ENCODE measurements around the gene ACSL1. TPM values are rescaled to one million over a fixed set of nuclear protein-coding genes. Genes with fewer than 3 reads are reported as not detected.
"Not testable (repeated sequence)": the region's sequence is repeated elsewhere in the genome, so short reads cannot be mapped to it uniquely, and the experiment has no call there.

ACSL1 gene
- polyA plus RNA-seq, 1 donor (not counting 4 experiments of a cell fraction or from before 2014, with no cell fraction given) = 60.6 TPM

- Histone ChIP-seq H3K4me3 (ENCODE audit: control insufficient read depth in 2 of 3, extremely low read depth in 1 of 3, insufficient read depth in 2 of 3, low read depth in 1 of 3, low read length in 3 of 3) (no peak overlapping the region), H4K20me1 (ENCODE audit: control insufficient read depth, extremely low read depth, insufficient read depth, low read length) (no peaks in the 10 kb centered on the region), H3K36me3 (ENCODE audit: control insufficient read depth in 2 of 2, extremely low read depth in 1 of 2, insufficient read depth in 2 of 2, low read length in 2 of 2) (peaks cover 5 to 27% of the 10 kb centered on the region in 2 experiments), H3K27ac (ENCODE audit: control insufficient read depth, insufficient read depth, low read length) (no peak overlapping the region), H3K27me3 (ENCODE audit: control insufficient read depth, extremely low read depth, insufficient read depth, low read length) (no peaks in the 10 kb centered on the region), H3K9me3 (ENCODE audit: control insufficient read depth, low read depth, low read length) (no peaks in the 10 kb centered on the region), H3K4me1 (ENCODE audit: control insufficient read depth, extremely low read depth, insufficient read depth, low read length) (no peaks in the 10 kb centered on the region), H3K79me2 (ENCODE audit: control insufficient read depth, insufficient read depth, low read length) (no peaks in the 10 kb centered on the region), H3K4me2 (ENCODE audit: control insufficient read depth, extremely low read depth, insufficient read depth, low read depth, low read length) (no peak overlapping the region), H2AFZ (ENCODE audit: control insufficient read depth, low read length) (no peak overlapping the region), H3K9ac (ENCODE audit: control insufficient read depth, extremely low read depth, insufficient read depth, low read length) (no peak overlapping the region), H3K9me1 (ENCODE audit: control insufficient read depth, extremely low read depth, insufficient read depth, low read length) (no peaks in the 10 kb centered on the region)
- dilution Hi-C loops (cut with MboI; ENCODE audit: extremely low pct_ligation_motif_present, low sequenced_read_pairs) = no loop called here
- DNase-seq (ENCODE audit: low read depth, low spot score) = no peak
- TF ChIP-seq, protein P1, sequence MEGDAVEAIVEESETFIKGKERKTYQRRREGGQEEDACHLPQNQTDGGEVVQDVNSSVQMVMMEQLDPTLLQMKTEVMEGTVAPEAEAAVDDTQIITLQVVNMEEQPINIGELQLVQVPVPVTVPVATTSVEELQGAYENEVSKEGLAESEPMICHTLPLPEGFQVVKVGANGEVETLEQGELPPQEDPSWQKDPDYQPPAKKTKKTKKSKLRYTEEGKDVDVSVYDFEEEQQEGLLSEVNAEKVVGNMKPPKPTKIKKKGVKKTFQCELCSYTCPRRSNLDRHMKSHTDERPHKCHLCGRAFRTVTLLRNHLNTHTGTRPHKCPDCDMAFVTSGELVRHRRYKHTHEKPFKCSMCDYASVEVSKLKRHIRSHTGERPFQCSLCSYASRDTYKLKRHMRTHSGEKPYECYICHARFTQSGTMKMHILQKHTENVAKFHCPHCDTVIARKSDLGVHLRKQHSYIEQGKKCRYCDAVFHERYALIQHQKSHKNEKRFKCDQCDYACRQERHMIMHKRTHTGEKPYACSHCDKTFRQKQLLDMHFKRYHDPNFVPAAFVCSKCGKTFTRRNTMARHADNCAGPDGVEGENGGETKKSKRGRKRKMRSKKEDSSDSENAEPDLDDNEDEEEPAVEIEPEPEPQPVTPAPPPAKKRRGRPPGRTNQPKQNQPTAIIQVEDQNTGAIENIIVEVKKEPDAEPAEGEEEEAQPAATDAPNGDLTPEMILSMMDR (optimal IDR thresholded peaks at IDR 0.05 in 1 of 3, IDR thresholded peaks at IDR 0.05 in 1 of 3, conservative IDR thresholded peaks at IDR 0.05 in 1 of 3; ENCODE audit: extremely low read depth in 1 of 3, insufficient read depth in 2 of 3, low read length in 3 of 3) = no peak
- TF ChIP-seq EZH2 (IDR thresholded peaks at IDR 0.05; ENCODE audit: low read length) = no peak
- no peak for FAIRE-seq
Observed at GRCh38 chr4:184784628-184785257, 41.0 kb downstream of the ACSL1 start.

GRCh38 chr4:184782731-184783373, 42.9 kb downstream of the ACSL1 start:
- no peak for DNase-seq (ENCODE audit: low read depth, low spot score)
- Histone ChIP-seq H3K4me3 (ENCODE audit: control insufficient read depth in 2 of 3, extremely low read depth in 1 of 3, insufficient read depth in 2 of 3, low read depth in 1 of 3, low read length in 3 of 3) (no peak overlapping the region), H4K20me1 (ENCODE audit: control insufficient read depth, extremely low read depth, insufficient read depth, low read length) (no peaks in the 10 kb centered on the region), H3K9ac (ENCODE audit: control insufficient read depth, extremely low read depth, insufficient read depth, low read length) (no peak overlapping the region), H3K9me3 (ENCODE audit: control insufficient read depth, low read depth, low read length) (no peaks in the 10 kb centered on the region), H3K27ac (ENCODE audit: control insufficient read depth, insufficient read depth, low read length) (no peak overlapping the region), H3K79me2 (ENCODE audit: control insufficient read depth, insufficient read depth, low read length) (no peaks in the 10 kb centered on the region), H3K4me2 (ENCODE audit: control insufficient read depth, extremely low read depth, insufficient read depth, low read depth, low read length) (no peak overlapping the region), H3K27me3 (ENCODE audit: control insufficient read depth, extremely low read depth, insufficient read depth, low read length) (no peaks in the 10 kb centered on the region), H3K4me1 (ENCODE audit: control insufficient read depth, extremely low read depth, insufficient read depth, low read length) (no peaks in the 10 kb centered on the region), H3K36me3 (ENCODE audit: control insufficient read depth in 2 of 2, extremely low read depth in 1 of 2, insufficient read depth in 2 of 2, low read length in 2 of 2) (peaks cover 6 to 21% of the 10 kb centered on the region in 2 experiments), H2AFZ (ENCODE audit: control insufficient read depth, low read length) (no peak overlapping the region), H3K9me1 (ENCODE audit: control insufficient read depth, extremely low read depth, insufficient read depth, low read length) (no peaks in the 10 kb centered on the region)
- dilution Hi-C loops (cut with MboI; ENCODE audit: extremely low pct_ligation_motif_present, low sequenced_read_pairs) = no loop called here
- TF ChIP-seq EZH2 (IDR thresholded peaks at IDR 0.05; ENCODE audit: low read length) = no peak
- TF ChIP-seq, protein P1 (optimal IDR thresholded peaks at IDR 0.05 in 1 of 3, IDR thresholded peaks at IDR 0.05 in 1 of 3, conservative IDR thresholded peaks at IDR 0.05 in 1 of 3; ENCODE audit: extremely low read depth in 1 of 3, insufficient read depth in 2 of 3, low read length in 3 of 3) = no peak
- no peak for FAIRE-seq

DNA sequence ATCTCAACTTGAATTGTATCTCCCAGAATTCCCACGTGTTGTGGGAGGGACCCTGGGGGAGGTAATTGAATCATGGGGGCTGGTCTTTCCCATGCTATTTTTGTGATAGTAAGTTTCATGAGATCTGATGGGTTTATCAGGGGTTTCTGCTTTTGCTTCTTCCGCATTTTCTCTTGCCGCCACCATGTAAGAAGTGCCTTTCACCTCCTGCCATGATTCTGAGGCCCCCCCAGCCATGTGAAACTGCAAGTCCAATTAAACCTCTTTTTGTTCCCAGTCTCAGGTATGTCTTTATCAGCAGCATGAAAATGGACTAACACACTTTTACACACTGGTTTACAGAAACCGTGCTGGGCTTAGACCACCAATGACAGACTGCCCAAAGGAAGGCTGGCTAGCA, 46.6 kb downstream of the ACSL1 start:
- H3K27me3 ChIP-seq (ENCODE audit: control insufficient read depth, extremely low read depth, insufficient read depth, low read length); DNase-seq (ENCODE audit: low read depth, low spot score); H4K20me1 ChIP-seq (ENCODE audit: control insufficient read depth, extremely low read depth, insufficient read depth, low read length); H3K4me1 ChIP-seq (ENCODE audit: control insufficient read depth, extremely low read depth, insufficient read depth, low read length); H3K4me2 ChIP-seq (ENCODE audit: control insufficient read depth, extremely low read depth, insufficient read depth, low read depth, low read length); H3K27ac ChIP-seq (ENCODE audit: control insufficient read depth, insufficient read depth, low read length); H2AFZ ChIP-seq (ENCODE audit: control insufficient read depth, low read length); dilution Hi-C loops (cut with MboI; ENCODE audit: extremely low pct_ligation_motif_present, low sequenced_read_pairs); H3K79me2 ChIP-seq (ENCODE audit: control insufficient read depth, insufficient read depth, low read length); H3K4me3 ChIP-seq (ENCODE audit: control insufficient read depth in 2 of 3, extremely low read depth in 1 of 3, insufficient read depth in 2 of 3, low read depth in 1 of 3, low read length in 3 of 3); H3K9ac ChIP-seq (ENCODE audit: control insufficient read depth, extremely low read depth, insufficient read depth, low read length); H3K9me1 ChIP-seq (ENCODE audit: control insufficient read depth, extremely low read depth, insufficient read depth, low read length); FAIRE-seq; H3K9me3 ChIP-seq (ENCODE audit: control insufficient read depth, low read depth, low read length): not testable (repeated sequence)
- peaks cover 6 to 13% of the 10 kb centered on the region in 2 experiments for H3K36me3 ChIP-seq (ENCODE audit: control insufficient read depth in 2 of 2, extremely low read depth in 1 of 2, insufficient read depth in 2 of 2, low read length in 2 of 2)

Measured in keratinocyte (primary cell).